ENCODE data around the gene ZFPM1.

The ZFPM1 gene

GRCh38 chr16:88548985-88549384 lies 95.9 kb downstream of the ZFPM1 start:
- DNase-seq (ENCODE audit: low spot score): no peak
- TF ChIP-seq CTCF (IDR thresholded peaks at IDR 0.05; ENCODE audit: extremely low read depth, missing control alignments): no peak

- no peak for DNase-seq (ENCODE audit: low spot score)
- TF ChIP-seq CTCF (IDR thresholded peaks at IDR 0.05; ENCODE audit: extremely low read depth, missing control alignments): no peak
Measured at GRCh38 chr16:88549671-88550245, 96.7 kb downstream of the ZFPM1 start.

GRCh38 chr16:88550246-88550661 lies 97.2 kb downstream of the ZFPM1 start:
- TF ChIP-seq CTCF (IDR thresholded peaks at IDR 0.05; ENCODE audit: extremely low read depth, missing control alignments): no peak
- no peak for DNase-seq (ENCODE audit: low spot score)

- no peak for TF ChIP-seq CTCF (IDR thresholded peaks at IDR 0.05; ENCODE audit: extremely low read depth, missing control alignments)
- no peak for DNase-seq (ENCODE audit: low spot score)
Measured at GRCh38 chr16:88552166-88552565, 99.1 kb downstream of the ZFPM1 start.

- DNase-seq (ENCODE audit: low spot score): no peak
- TF ChIP-seq CTCF (IDR thresholded peaks at IDR 0.05; ENCODE audit: extremely low read depth, missing control alignments): no peak
Measured at GRCh38 chr16:88552815-88553214, 99.7 kb downstream of the ZFPM1 start.

- TF ChIP-seq CTCF (IDR thresholded peaks at IDR 0.05; ENCODE audit: extremely low read depth, missing control alignments): no peak
- DNase-seq (ENCODE audit: low spot score): no peak
Measured at GRCh38 chr16:88553739-88554138, 100.7 kb downstream of the ZFPM1 start.

GRCh38 chr16:88554711-88555264 lies 101.7 kb downstream of the ZFPM1 start:
- DNase-seq (ENCODE audit: low spot score): no peak
- TF ChIP-seq CTCF (IDR thresholded peaks at IDR 0.05; ENCODE audit: extremely low read depth, missing control alignments): no peak
